HL-60 (cell line): ENCODE results near the gene SH3GL3.

ENCODE experiments used
- DNase-seq, 2 experiments: peaks; one replicate each; pipeline ENCODE4 v3.0.0-alpha.2; 2010 to 2020; ENCODE audit warnings: low read depth in 1 of 2, low spot score in 1 of 2
- H3K27ac ChIP-seq: fragments of 250-450 bp; sonication (Bioruptor Pico); replicated peaks from 2 replicates; pipeline ENCODE4 v1.5.1; 2020; ENCODE audit warnings: mild to moderate bottlenecking, moderate library complexity
- H3K27me3 ChIP-seq: fragments of 250-450 bp; sonication (Bioruptor Pico); 2 replicates; pipeline ENCODE4 v1.5.1; 2021; ENCODE audit warnings: mild to moderate bottlenecking, moderate library complexity; ENCODE audit not compliant: insufficient read depth, poor library complexity, severe bottlenecking
- H3K4me3 ChIP-seq: replicated peaks from 2 replicates; pipeline ENCODE4 v1.5.1; 2011; ENCODE audit warnings: mild to moderate bottlenecking, control low read depth, low read length; ENCODE audit not compliant: insufficient read depth
- GABPA ChIP-seq: IDR thresholded peaks from 2 replicates; pipeline ENCODE4 v1.6.1; 2012; ENCODE audit warnings: low read depth
- POLR2AphosphoS5 ChIP-seq: IDR thresholded peaks from 2 replicates; pipeline ENCODE4 v1.6.1; 2012; ENCODE audit warnings: low read depth
- REST ChIP-seq: IDR thresholded peaks from 2 replicates; pipeline ENCODE4 v1.6.1; 2012; ENCODE audit warnings: low read depth; ENCODE audit not compliant: insufficient replicate concordance
- SPI1 ChIP-seq: IDR thresholded peaks from 2 replicates; pipeline ENCODE4 v1.6.1; 2012; ENCODE audit warnings: low read depth, mild to moderate bottlenecking, borderline replicate concordance
- TF ChIP-seq, protein P1 (sequence below): IDR thresholded peaks from one replicate; pipeline ENCODE4 v1.5.1; 2011; ENCODE audit warnings: low read length, control low read depth, inconsistent platforms; ENCODE audit not compliant: insufficient read depth

Gene SH3GL3

GRCh38 chr15:83510001-83510400 is 62.9 kb downstream of the SH3GL3 start:
- no peak for DNase-seq
- TF ChIP-seq GABPA (no peak), REST (no peak), SPI1 (no peak), POLR2AphosphoS5 (no peak)
- TF ChIP-seq, protein P1, sequence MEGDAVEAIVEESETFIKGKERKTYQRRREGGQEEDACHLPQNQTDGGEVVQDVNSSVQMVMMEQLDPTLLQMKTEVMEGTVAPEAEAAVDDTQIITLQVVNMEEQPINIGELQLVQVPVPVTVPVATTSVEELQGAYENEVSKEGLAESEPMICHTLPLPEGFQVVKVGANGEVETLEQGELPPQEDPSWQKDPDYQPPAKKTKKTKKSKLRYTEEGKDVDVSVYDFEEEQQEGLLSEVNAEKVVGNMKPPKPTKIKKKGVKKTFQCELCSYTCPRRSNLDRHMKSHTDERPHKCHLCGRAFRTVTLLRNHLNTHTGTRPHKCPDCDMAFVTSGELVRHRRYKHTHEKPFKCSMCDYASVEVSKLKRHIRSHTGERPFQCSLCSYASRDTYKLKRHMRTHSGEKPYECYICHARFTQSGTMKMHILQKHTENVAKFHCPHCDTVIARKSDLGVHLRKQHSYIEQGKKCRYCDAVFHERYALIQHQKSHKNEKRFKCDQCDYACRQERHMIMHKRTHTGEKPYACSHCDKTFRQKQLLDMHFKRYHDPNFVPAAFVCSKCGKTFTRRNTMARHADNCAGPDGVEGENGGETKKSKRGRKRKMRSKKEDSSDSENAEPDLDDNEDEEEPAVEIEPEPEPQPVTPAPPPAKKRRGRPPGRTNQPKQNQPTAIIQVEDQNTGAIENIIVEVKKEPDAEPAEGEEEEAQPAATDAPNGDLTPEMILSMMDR: no peak
- Histone ChIP-seq H3K4me3 (no peak overlapping the region), H3K27me3 (no peaks in the 10 kb centered on the region), H3K27ac (no peak overlapping the region)

DNA sequence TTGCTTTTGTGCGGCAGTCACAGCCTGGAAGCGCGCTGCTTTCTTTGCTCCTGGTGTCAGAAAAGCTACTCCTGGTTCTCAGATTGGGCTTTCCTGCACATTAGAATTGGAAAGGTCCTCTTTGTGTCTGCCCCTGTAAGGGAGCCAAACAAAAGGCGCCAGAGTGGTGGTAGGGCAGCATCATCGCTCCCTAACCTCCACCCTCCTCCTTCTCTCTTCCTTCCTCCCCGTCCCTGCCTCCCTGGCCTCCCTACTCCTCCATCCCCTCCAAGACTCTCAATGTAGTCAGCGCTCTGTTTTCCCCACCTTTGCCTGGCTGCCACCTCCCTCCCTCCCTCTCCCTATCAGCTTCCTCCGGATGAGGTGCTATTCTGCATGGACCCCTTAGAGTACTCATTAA is 65.3 kb downstream of the SH3GL3 start:
- H3K27me3 ChIP-seq: no peaks in the 10 kb centered on the region
- no peak overlapping the region for H3K4me3 ChIP-seq
- no peak overlapping the region for H3K27ac ChIP-seq
- TF ChIP-seq, protein P1: no peak
- TF ChIP-seq POLR2AphosphoS5 (no peak), SPI1 (no peak), GABPA (no peak), REST (no peak)
- DNase-seq: no peak

- no peaks in the 10 kb centered on the region for H3K27me3 ChIP-seq
- TF ChIP-seq POLR2AphosphoS5 (no peak), REST (no peak)
Measured at GRCh38 chr15:83514584-83514983, 67.4 kb downstream of the SH3GL3 start.

GRCh38 chr15:83515164-83515563 is 68.0 kb downstream of the SH3GL3 start:
- TF ChIP-seq REST (no peak), SPI1 (no peak), GABPA (no peak), POLR2AphosphoS5 (no peak)
- TF ChIP-seq, protein P1: no peak
- H3K27me3 ChIP-seq: no peaks in the 10 kb centered on the region
- no peak for DNase-seq
- H3K4me3 ChIP-seq: no peak overlapping the region
- no peak overlapping the region for H3K27ac ChIP-seq

More at GRCh38 chr15:83514584-83514983, 67.4 kb downstream of the SH3GL3 start:
- no peak overlapping the region for H3K4me3 ChIP-seq
- H3K27ac ChIP-seq: no peak overlapping the region
- DNase-seq: no peak
